ENCODE results near the gene HNRNPDL. TPM values are rescaled to one million over a fixed set of nuclear protein-coding genes. Genes with fewer than 3 reads are reported as not detected.

The HNRNPDL gene
- total and polyA plus RNA-seq, 2 of the 13 experiments (the other 11 are each of a cell fraction or from before 2014, with no cell fraction given): 167 to 414 TPM

DNA sequence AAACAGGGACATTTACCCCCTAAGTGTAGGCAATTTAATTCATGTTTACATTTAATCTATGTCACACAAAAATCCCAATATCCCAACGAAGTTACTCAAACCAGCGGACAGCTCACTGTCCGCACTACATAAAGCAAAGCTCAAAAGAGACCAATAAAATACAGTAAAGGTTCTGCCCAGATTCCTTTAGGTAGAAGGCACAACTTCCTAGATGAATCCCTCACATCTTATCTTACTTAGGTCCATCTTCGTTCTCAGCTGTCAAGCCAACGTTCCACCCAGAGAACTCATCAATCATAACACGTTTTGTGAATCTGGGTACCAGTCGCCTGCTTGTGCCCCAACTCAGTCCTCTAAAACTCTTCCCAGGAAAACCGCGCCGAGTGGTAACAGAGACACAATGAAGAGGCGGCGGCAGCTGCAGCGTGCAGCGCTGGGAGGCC, 1.7 kb downstream of the HNRNPDL start (continued):
- TF ChIP-seq, protein P1, sequence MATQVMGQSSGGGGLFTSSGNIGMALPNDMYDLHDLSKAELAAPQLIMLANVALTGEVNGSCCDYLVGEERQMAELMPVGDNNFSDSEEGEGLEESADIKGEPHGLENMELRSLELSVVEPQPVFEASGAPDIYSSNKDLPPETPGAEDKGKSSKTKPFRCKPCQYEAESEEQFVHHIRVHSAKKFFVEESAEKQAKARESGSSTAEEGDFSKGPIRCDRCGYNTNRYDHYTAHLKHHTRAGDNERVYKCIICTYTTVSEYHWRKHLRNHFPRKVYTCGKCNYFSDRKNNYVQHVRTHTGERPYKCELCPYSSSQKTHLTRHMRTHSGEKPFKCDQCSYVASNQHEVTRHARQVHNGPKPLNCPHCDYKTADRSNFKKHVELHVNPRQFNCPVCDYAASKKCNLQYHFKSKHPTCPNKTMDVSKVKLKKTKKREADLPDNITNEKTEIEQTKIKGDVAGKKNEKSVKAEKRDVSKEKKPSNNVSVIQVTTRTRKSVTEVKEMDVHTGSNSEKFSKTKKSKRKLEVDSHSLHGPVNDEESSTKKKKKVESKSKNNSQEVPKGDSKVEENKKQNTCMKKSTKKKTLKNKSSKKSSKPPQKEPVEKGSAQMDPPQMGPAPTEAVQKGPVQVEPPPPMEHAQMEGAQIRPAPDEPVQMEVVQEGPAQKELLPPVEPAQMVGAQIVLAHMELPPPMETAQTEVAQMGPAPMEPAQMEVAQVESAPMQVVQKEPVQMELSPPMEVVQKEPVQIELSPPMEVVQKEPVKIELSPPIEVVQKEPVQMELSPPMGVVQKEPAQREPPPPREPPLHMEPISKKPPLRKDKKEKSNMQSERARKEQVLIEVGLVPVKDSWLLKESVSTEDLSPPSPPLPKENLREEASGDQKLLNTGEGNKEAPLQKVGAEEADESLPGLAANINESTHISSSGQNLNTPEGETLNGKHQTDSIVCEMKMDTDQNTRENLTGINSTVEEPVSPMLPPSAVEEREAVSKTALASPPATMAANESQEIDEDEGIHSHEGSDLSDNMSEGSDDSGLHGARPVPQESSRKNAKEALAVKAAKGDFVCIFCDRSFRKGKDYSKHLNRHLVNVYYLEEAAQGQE (IDR thresholded peaks at IDR 0.05; ENCODE audit: borderline replicate concordance in 1 of 2, low read depth in 1 of 2, low read length in 2 of 2): 0 out of 4 replicates have a peak, but pooled peaks of 1 of the 2 experiments have one; percentile 6
- TF ChIP-seq, protein P2, sequence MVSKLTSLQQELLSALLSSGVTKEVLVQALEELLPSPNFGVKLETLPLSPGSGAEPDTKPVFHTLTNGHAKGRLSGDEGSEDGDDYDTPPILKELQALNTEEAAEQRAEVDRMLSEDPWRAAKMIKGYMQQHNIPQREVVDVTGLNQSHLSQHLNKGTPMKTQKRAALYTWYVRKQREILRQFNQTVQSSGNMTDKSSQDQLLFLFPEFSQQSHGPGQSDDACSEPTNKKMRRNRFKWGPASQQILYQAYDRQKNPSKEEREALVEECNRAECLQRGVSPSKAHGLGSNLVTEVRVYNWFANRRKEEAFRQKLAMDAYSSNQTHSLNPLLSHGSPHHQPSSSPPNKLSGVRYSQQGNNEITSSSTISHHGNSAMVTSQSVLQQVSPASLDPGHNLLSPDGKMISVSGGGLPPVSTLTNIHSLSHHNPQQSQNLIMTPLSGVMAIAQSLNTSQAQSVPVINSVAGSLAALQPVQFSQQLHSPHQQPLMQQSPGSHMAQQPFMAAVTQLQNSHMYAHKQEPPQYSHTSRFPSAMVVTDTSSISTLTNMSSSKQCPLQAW (CRISPR knock-in tag; IDR thresholded peaks at IDR 0.05): no peak
- no peak for TF ChIP-seq HNRNPH1 (optimal IDR thresholded peaks at IDR 0.05; ENCODE audit: low read depth, low read length)
- TF ChIP-seq, protein P3, sequence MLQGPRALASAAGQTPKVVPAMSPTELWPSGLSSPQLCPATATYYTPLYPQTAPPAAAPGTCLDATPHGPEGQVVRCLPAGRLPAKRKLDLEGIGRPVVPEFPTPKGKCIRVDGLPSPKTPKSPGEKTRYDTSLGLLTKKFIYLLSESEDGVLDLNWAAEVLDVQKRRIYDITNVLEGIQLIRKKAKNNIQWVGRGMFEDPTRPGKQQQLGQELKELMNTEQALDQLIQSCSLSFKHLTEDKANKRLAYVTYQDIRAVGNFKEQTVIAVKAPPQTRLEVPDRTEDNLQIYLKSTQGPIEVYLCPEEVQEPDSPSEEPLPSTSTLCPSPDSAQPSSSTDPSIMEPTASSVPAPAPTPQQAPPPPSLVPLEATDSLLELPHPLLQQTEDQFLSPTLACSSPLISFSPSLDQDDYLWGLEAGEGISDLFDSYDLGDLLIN (CRISPR knock-in tag; IDR thresholded peaks at IDR 0.05; ENCODE audit: borderline replicate concordance): no peak
- no peak for TF ChIP-seq MEF2D (CRISPR knock-in tag; IDR thresholded peaks at IDR 0.05)
- TF ChIP-seq MYNN (CRISPR knock-in tag; IDR thresholded peaks at IDR 0.05; ENCODE audit: low read depth): no peak
- TF ChIP-seq SP5 (CRISPR knock-in tag; IDR thresholded peaks at IDR 0.05; ENCODE audit: borderline replicate concordance, low read depth): no peak
- TF ChIP-seq KAT8 (CRISPR knock-in tag; IDR thresholded peaks at IDR 0.05): 0 out of 2 replicates have a peak, but pooled peaks have one; percentile 4
- TF ChIP-seq ZNF333 (CRISPR knock-in tag; IDR thresholded peaks at IDR 0.05; ENCODE audit: borderline replicate concordance): no peak
- TF ChIP-seq, protein P4, sequence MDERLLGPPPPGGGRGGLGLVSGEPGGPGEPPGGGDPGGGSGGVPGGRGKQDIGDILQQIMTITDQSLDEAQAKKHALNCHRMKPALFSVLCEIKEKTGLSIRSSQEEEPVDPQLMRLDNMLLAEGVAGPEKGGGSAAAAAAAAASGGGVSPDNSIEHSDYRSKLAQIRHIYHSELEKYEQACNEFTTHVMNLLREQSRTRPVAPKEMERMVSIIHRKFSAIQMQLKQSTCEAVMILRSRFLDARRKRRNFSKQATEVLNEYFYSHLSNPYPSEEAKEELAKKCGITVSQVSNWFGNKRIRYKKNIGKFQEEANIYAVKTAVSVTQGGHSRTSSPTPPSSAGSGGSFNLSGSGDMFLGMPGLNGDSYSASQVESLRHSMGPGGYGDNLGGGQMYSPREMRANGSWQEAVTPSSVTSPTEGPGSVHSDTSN (CRISPR knock-in tag; IDR thresholded peaks at IDR 0.05): no peak
- no peak for TF ChIP-seq SUZ12 (IDR thresholded peaks at IDR 0.05; ENCODE audit: low read depth, low read length)
- no peak for TF ChIP-seq ZFP36L2 (CRISPR knock-in tag; IDR thresholded peaks at IDR 0.05)
- no peak for TF ChIP-seq NFRKB (IDR thresholded peaks at IDR 0.05)
- TF ChIP-seq SAP130 (CRISPR knock-in tag; IDR thresholded peaks at IDR 0.05; ENCODE audit: low read depth): peak; percentile 58; the same call in 1 of the 2 replicates
- no peak for TF ChIP-seq RARG (CRISPR knock-in tag; IDR thresholded peaks at IDR 0.05; ENCODE audit: low read depth)
- TF ChIP-seq, protein P5, sequence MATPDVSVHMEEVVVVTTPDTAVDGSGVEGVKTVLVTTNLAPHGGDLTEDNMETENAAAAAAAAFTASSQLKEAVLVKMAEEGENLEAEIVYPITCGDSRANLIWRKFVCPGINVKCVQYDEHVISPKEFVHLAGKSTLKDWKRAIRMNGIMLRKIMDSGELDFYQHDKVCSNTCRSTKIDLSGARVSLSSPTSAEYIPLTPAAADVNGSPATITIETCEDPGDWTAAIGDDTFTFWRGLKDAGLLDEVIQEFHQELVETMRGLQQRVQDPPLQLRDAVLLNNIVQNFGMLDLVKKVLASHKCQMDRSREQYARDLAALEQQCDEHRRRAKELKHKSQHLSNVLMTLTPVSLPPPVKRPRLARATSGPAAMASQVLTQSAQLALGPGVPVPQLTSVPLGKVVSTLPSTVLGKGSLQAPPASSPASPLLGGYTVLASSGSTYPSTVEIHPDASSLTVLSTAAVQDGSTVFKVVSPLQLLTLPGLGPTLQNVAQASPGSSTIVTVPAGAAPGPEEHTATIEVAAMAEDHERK (CRISPR knock-in tag; IDR thresholded peaks at IDR 0.05; ENCODE audit: low read depth): 0 out of 2 replicates have a peak, but pooled peaks have one; percentile 4
- no peak for TF ChIP-seq ZBTB8A (CRISPR knock-in tag; IDR thresholded peaks at IDR 0.05; ENCODE audit: borderline replicate concordance, low read depth)
- TF ChIP-seq NFKBIZ (CRISPR knock-in tag; IDR thresholded peaks at IDR 0.05): 0 out of 2 replicates have a peak, but pooled peaks have one; percentile 28
- no peak for TF ChIP-seq MIXL1 (CRISPR knock-in tag; IDR thresholded peaks at IDR 0.05)
- TF ChIP-seq, protein P6, sequence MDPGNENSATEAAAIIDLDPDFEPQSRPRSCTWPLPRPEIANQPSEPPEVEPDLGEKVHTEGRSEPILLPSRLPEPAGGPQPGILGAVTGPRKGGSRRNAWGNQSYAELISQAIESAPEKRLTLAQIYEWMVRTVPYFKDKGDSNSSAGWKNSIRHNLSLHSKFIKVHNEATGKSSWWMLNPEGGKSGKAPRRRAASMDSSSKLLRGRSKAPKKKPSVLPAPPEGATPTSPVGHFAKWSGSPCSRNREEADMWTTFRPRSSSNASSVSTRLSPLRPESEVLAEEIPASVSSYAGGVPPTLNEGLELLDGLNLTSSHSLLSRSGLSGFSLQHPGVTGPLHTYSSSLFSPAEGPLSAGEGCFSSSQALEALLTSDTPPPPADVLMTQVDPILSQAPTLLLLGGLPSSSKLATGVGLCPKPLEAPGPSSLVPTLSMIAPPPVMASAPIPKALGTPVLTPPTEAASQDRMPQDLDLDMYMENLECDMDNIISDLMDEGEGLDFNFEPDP (CRISPR knock-in tag; conservative IDR thresholded peaks at IDR 0.05): no peak
